ENCODE results near the gene CH25H. TPM values are rescaled to one million over a fixed set of nuclear protein-coding genes. Genes with fewer than 3 reads are reported as not detected.

The CH25H gene
- total RNA-seq, 1 experiment from 2014 or later, result 0.10 TPM

GRCh38 chr10:89237849-89238248 is 30.7 kb upstream of the CH25H start:
- in situ Hi-C loops (cut with HindIII; ENCODE audit: low pct_unique_long_range_greater_than_20kb, low sequenced_read_pairs) (no loop called here), intact Hi-C loops (cut with micrococcal nuclease; ENCODE audit: unreplicated experiment) (no loop called here)
- H3K9me3 ChIP-seq (ENCODE audit: control insufficient read depth, insufficient read depth, low read depth, low read length), result no peaks in the 10 kb centered on the region
- H3K27ac ChIP-seq (ENCODE audit: low read length), result no peak overlapping the region
- no peak for DNase-seq (ENCODE audit: low read depth, low spot score)
- no peak for ATAC-seq
- CTCF ChIA-PET, result interaction anchor here (0.6 kb wide), 1 partner anchor 1628 kb away, joined by 5 read pairs; no protein-coding TSS in a partner anchor
- no peak overlapping the region for H3K4me3 ChIP-seq (ENCODE audit: low read depth in 2 of 2, low read length in 2 of 2)
- BruUV-seq (replicated peaks), result TSS peak; percentile 11
- H3K4me1 ChIP-seq (ENCODE audit: control insufficient read depth, insufficient read depth, low read length), result no peaks in the 10 kb centered on the region
- TF ChIP-seq POLR2AphosphoS5 (IDR thresholded peaks at IDR 0.05; ENCODE audit: low read depth, low read length) (no peak), TCF7L2 (IDR thresholded peaks at IDR 0.05; ENCODE audit: low read depth, low read length) (no peak), SIN3A (IDR thresholded peaks at IDR 0.05; ENCODE audit: borderline replicate concordance, insufficient read depth, low read depth, low read length) (no peak)
- TF ChIP-seq, protein P1, sequence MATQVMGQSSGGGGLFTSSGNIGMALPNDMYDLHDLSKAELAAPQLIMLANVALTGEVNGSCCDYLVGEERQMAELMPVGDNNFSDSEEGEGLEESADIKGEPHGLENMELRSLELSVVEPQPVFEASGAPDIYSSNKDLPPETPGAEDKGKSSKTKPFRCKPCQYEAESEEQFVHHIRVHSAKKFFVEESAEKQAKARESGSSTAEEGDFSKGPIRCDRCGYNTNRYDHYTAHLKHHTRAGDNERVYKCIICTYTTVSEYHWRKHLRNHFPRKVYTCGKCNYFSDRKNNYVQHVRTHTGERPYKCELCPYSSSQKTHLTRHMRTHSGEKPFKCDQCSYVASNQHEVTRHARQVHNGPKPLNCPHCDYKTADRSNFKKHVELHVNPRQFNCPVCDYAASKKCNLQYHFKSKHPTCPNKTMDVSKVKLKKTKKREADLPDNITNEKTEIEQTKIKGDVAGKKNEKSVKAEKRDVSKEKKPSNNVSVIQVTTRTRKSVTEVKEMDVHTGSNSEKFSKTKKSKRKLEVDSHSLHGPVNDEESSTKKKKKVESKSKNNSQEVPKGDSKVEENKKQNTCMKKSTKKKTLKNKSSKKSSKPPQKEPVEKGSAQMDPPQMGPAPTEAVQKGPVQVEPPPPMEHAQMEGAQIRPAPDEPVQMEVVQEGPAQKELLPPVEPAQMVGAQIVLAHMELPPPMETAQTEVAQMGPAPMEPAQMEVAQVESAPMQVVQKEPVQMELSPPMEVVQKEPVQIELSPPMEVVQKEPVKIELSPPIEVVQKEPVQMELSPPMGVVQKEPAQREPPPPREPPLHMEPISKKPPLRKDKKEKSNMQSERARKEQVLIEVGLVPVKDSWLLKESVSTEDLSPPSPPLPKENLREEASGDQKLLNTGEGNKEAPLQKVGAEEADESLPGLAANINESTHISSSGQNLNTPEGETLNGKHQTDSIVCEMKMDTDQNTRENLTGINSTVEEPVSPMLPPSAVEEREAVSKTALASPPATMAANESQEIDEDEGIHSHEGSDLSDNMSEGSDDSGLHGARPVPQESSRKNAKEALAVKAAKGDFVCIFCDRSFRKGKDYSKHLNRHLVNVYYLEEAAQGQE (IDR thresholded peaks at IDR 0.05; ENCODE audit: insufficient read depth in 1 of 2, low read depth in 2 of 2, low read length in 1 of 2), result no peak
- TF ChIP-seq, protein P2, sequence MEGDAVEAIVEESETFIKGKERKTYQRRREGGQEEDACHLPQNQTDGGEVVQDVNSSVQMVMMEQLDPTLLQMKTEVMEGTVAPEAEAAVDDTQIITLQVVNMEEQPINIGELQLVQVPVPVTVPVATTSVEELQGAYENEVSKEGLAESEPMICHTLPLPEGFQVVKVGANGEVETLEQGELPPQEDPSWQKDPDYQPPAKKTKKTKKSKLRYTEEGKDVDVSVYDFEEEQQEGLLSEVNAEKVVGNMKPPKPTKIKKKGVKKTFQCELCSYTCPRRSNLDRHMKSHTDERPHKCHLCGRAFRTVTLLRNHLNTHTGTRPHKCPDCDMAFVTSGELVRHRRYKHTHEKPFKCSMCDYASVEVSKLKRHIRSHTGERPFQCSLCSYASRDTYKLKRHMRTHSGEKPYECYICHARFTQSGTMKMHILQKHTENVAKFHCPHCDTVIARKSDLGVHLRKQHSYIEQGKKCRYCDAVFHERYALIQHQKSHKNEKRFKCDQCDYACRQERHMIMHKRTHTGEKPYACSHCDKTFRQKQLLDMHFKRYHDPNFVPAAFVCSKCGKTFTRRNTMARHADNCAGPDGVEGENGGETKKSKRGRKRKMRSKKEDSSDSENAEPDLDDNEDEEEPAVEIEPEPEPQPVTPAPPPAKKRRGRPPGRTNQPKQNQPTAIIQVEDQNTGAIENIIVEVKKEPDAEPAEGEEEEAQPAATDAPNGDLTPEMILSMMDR (IDR thresholded peaks at IDR 0.05), result no peak
- POLR2A ChIA-PET, result no interaction called here
- no peaks in the 10 kb centered on the region for H3K27me3 ChIP-seq (ENCODE audit: control insufficient read depth, insufficient read depth, low read length)
- peaks cover 5% of the 10 kb centered on the region for H3K36me3 ChIP-seq (ENCODE audit: control insufficient read depth, insufficient read depth, low read length)

GRCh38 chr10:89236226-89236797 is 29.2 kb upstream of the CH25H start:
- ChIA-PET POLR2A (interaction anchor here (0.5 kb wide), 1 partner anchor 153 kb away, joined by 7 read pairs; no protein-coding TSS in a partner anchor), CTCF (no interaction called here)
- Histone ChIP-seq H3K27ac (ENCODE audit: low read length) (no peak overlapping the region), H3K27me3 (ENCODE audit: control insufficient read depth, insufficient read depth, low read length) (no peaks in the 10 kb centered on the region), H3K36me3 (ENCODE audit: control insufficient read depth, insufficient read depth, low read length) (peaks cover 5% of the 10 kb centered on the region), H3K9me3 (ENCODE audit: control insufficient read depth, insufficient read depth, low read depth, low read length) (no peaks in the 10 kb centered on the region), H3K4me1 (ENCODE audit: control insufficient read depth, insufficient read depth, low read length) (no peaks in the 10 kb centered on the region), H3K4me3 (ENCODE audit: low read depth in 2 of 2, low read length in 2 of 2) (no peak overlapping the region)
- no peak for TF ChIP-seq TCF7L2 (IDR thresholded peaks at IDR 0.05; ENCODE audit: low read depth, low read length)
- TF ChIP-seq, protein P2 (IDR thresholded peaks at IDR 0.05), result no peak
- no peak for TF ChIP-seq POLR2AphosphoS5 (IDR thresholded peaks at IDR 0.05; ENCODE audit: low read depth, low read length)
- TF ChIP-seq, protein P1 (IDR thresholded peaks at IDR 0.05; ENCODE audit: insufficient read depth in 1 of 2, low read depth in 2 of 2, low read length in 1 of 2), result no peak
- no peak for TF ChIP-seq SIN3A (IDR thresholded peaks at IDR 0.05; ENCODE audit: borderline replicate concordance, insufficient read depth, low read depth, low read length)
- ATAC-seq (no peak), DNase-seq (ENCODE audit: low read depth, low spot score) (no peak)
- intact Hi-C loops (cut with micrococcal nuclease; ENCODE audit: unreplicated experiment) (no loop called here), in situ Hi-C loops (cut with HindIII; ENCODE audit: low pct_unique_long_range_greater_than_20kb, low sequenced_read_pairs) (no loop called here)
- TSS peak; percentile 13 for BruUV-seq (replicated peaks)

Measured in Panc1 (cell line).